A549 (cell line): ENCODE results near the gene CNTNAP2.

ENCODE experiments used
- ELK1 ChIP-seq: fragments of 150-350 bp; IDR thresholded peaks from 2 replicates; pipeline ENCODE4 v1.6.1; 2014; ENCODE audit warnings: low read depth, mild to moderate bottlenecking, low read length
- HDAC2 ChIP-seq: fragments of 200-600 bp; sonication (generic); IDR thresholded peaks from 2 replicates; pipeline ENCODE4 v1.6.1; 2016
- POLR2AphosphoS2 ChIP-seq: conservative IDR thresholded peaks from 2 replicates; pipeline ENCODE4 v1.6.1; 2012; ENCODE audit warnings: low read length, improper control_type of control experiment, inconsistent platforms
- TF ChIP-seq, protein P1 (sequence below): fragments of >200 bp; sonication (Bioruptor Twin); formaldehyde crosslinking; IDR thresholded peaks from 3 replicates; pipeline ENCODE4 v1.5.1; 2016

DNA sequence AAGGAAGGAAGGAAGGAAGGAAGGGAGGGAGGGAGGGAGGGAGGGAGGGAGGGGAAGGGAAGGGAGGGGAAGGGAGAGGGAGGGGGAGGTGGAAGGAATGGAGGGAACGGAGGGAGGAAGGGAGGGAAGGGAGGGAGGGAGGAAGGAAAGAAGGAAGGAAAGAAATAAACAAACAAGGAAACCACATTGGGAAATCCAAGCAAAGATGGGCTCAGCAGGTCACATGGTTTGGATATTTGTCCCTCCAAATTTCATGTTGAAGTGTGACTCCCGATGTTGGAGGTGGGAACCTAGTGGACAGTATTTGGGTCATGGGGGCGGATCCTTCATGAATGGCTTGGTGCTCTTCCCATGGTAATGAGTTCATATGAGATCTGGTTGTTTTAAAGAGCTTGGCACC is 2019.4 kb downstream of the CNTNAP2 start:
- TF ChIP-seq, protein P1, sequence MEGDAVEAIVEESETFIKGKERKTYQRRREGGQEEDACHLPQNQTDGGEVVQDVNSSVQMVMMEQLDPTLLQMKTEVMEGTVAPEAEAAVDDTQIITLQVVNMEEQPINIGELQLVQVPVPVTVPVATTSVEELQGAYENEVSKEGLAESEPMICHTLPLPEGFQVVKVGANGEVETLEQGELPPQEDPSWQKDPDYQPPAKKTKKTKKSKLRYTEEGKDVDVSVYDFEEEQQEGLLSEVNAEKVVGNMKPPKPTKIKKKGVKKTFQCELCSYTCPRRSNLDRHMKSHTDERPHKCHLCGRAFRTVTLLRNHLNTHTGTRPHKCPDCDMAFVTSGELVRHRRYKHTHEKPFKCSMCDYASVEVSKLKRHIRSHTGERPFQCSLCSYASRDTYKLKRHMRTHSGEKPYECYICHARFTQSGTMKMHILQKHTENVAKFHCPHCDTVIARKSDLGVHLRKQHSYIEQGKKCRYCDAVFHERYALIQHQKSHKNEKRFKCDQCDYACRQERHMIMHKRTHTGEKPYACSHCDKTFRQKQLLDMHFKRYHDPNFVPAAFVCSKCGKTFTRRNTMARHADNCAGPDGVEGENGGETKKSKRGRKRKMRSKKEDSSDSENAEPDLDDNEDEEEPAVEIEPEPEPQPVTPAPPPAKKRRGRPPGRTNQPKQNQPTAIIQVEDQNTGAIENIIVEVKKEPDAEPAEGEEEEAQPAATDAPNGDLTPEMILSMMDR, result no peak
- TF ChIP-seq HDAC2 (no peak), ELK1 (no peak), POLR2AphosphoS2 (no peak)
